Measurements from ENCODE around the gene EEF1AKMT4. TPM values are rescaled to one million over a fixed set of nuclear protein-coding genes. Genes with fewer than 3 reads are reported as not detected.

Gene EEF1AKMT4
- total RNA-seq (2021; fragmentation: NEBNext Ultra II Directional; extraction: Animal tissue kit (Norgen Biotek cat#: 25700)) = 1 to 10 TPM; 3.3 to 4.8 (median 3.7) TPM
- long read RNA-seq, transcript EEF1AKMT4-201 (3 exons, 1,823 nt) = major isoform, 19 of 19 reads
- long read RNA-seq, partial matches to known transcripts = 0 of 19 reads
- long read RNA-seq, other reads (novel, unspliced or antisense) = 0 of 19 reads

DNA sequence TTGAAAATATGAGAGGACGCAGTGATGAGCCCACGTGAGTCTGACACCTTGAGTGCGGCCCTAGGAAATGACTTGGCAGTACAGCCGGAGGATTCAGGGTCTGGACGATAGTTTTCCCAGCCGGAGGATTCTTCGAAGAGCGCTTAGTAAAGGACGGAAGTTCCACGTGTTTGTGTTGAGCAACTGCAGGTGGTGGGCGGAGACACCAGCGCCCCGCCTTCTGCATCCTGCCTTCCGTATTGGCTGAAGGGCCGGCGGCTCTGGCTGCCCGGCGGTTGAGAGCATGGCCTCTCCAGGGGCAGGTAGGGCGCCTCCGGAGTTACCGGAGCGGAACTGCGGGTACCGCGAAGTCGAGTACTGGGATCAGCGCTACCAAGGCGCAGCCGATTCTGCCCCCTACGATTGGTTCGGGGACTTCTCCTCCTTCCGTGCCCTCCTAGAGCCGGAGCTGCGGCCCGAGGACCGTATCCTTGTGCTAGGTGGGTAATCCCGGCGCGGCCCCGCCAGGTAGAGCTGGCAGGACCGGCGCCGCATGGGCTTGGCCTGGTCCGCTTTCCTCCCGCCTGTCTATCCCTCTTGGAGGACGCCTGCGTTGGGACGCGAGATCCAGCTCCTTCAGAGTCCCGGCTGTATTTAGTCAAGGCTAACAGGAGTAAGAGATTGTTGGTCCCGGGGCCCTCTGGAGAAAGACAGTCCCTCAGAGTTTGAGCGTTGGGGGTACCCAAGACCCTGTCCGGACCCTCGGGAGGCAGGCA is at the start of gene EEF1AKMT4:
Gene EEF1AKMT4 (plus strand): TSS at position 261 of the 755 bp plus-strand sequence. CDS start 23 bp downstream, at position 284.
- TF ChIP-seq, protein P1, sequence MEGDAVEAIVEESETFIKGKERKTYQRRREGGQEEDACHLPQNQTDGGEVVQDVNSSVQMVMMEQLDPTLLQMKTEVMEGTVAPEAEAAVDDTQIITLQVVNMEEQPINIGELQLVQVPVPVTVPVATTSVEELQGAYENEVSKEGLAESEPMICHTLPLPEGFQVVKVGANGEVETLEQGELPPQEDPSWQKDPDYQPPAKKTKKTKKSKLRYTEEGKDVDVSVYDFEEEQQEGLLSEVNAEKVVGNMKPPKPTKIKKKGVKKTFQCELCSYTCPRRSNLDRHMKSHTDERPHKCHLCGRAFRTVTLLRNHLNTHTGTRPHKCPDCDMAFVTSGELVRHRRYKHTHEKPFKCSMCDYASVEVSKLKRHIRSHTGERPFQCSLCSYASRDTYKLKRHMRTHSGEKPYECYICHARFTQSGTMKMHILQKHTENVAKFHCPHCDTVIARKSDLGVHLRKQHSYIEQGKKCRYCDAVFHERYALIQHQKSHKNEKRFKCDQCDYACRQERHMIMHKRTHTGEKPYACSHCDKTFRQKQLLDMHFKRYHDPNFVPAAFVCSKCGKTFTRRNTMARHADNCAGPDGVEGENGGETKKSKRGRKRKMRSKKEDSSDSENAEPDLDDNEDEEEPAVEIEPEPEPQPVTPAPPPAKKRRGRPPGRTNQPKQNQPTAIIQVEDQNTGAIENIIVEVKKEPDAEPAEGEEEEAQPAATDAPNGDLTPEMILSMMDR (IDR thresholded peaks at IDR 0.05) = peak; percentile 54
- Mint-ChIP-seq H3K4me1 (ENCODE audit: low read depth) (no peaks in the 10 kb centered on the region; the same call in 1 of the 2 replicates), H3K36me3 (ENCODE audit: low read depth) (peaks cover 6% of the 10 kb centered on the region; the same call in 1 of the 2 replicates), H3K27me3 (ENCODE audit: insufficient read depth) (no peaks in the 10 kb centered on the region; the same call in 1 of the 2 replicates), H3K27ac (peak within 1 kb of the TSS; percentile 98), H3K4me3 (peak within 1 kb of the TSS; percentile 94), H3K9me3 (no peaks in the 10 kb centered on the region)
- peak; percentile 99 for DNase-seq

DNA sequence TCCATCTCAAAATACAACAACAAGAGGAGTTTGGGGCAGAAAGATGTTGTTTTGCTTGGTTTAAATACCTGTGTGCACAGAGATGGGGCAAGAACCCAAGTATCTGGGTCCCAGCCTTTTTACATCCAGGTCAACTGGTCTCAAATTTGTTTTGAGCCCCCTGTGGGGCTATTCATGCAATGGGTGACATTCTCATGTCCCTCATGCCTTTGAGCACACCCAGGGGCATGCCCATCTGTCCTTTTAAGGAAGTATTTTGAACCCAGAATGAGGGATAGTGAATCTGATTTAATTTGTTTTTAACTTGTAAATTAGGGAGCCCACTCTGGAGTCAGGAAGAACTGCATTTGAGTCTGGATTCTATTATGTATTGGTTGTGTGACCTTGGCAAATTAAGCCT is 48.6 kb upstream of the EEF1AKMT4 start:
- Mint-ChIP-seq H3K27me3 (ENCODE audit: insufficient read depth) (peaks cover 7% of the 10 kb centered on the region), H3K4me3 (no peak overlapping the region), H3K27ac (no peak overlapping the region), H3K4me1 (ENCODE audit: low read depth) (no peaks in the 10 kb centered on the region), H3K36me3 (ENCODE audit: low read depth) (no peaks in the 10 kb centered on the region), H3K9me3 (no peaks in the 10 kb centered on the region)
- no peak for DNase-seq
- TF ChIP-seq, protein P1 (IDR thresholded peaks at IDR 0.05) = no peak

DNA sequence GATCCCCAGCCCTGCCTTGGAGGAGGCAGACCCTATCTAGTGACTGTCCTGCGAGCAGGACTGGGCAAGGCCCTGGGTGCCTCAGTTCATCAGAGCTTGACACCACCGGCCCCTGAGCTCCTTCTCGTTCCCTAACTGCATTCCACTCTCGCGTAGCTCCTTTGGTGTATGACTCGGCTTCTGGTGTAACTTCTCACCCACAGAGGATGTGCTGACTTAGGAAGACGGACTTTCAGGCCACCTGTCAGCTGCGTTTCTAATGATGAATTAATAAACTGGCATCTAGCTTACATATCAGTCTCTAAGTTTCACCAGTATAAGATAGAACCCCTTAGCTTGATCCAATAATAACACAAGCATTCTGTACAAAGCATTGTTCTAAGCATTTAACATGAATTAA is 45.9 kb upstream of the EEF1AKMT4 start:
- Mint-ChIP-seq H3K36me3 (ENCODE audit: low read depth) (no peaks in the 10 kb centered on the region), H3K4me3 (no peak overlapping the region), H3K4me1 (ENCODE audit: low read depth) (no peaks in the 10 kb centered on the region), H3K27ac (no peak overlapping the region), H3K27me3 (ENCODE audit: insufficient read depth) (peaks cover 18% of the 10 kb centered on the region), H3K9me3 (no peaks in the 10 kb centered on the region)
- TF ChIP-seq, protein P1 (IDR thresholded peaks at IDR 0.05) = no peak
- no peak for DNase-seq

DNA sequence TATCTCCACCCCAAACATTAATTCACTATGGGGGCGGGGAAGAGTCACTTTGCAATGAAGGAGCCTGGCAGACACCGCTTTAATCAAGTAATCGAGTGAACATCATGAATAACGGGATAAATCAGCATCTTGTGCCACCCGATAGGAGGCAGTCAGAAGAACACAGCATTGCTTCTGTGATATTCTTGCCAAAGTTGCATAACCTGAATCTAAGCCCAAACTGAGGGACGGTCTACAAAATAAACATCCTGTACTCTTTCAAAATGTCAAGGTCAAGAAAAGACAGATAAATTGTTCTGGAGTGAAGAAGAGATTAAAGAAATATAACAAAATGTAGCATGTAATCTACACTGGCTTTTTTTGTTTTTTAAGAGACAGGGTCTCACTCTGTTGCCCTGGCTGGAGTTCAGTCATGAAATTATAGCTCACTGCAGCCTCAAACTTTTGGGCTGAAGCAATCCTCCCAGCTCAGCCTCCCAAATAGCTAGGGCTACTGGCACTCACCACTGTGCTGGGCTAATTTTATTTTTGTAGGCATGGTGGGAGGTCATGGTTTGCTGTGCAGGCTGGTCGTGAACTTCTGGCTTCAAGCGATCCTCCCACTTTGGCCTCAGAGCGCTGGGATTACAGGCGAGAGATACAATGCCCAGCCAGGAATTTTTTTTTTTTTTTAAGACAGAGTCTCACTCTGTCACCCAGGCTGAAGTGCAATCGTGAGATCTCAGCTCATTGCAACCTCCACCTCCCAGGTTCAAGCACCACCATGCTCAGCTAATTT is 40.1 kb upstream of the EEF1AKMT4 start:
- Mint-ChIP-seq H3K4me1 (ENCODE audit: low read depth) (0 out of 2 replicates have a peak, but pooled peaks cover 6% of the 10 kb centered on the region), H3K4me3 (no peak overlapping the region), H3K9me3 (no peaks in the 10 kb centered on the region), H3K27ac (no peak overlapping the region), H3K36me3 (ENCODE audit: low read depth) (no peaks in the 10 kb centered on the region), H3K27me3 (ENCODE audit: insufficient read depth) (peaks cover 16% of the 10 kb centered on the region)
- TF ChIP-seq, protein P1 (IDR thresholded peaks at IDR 0.05) = no peak
- no peak for DNase-seq

DNA sequence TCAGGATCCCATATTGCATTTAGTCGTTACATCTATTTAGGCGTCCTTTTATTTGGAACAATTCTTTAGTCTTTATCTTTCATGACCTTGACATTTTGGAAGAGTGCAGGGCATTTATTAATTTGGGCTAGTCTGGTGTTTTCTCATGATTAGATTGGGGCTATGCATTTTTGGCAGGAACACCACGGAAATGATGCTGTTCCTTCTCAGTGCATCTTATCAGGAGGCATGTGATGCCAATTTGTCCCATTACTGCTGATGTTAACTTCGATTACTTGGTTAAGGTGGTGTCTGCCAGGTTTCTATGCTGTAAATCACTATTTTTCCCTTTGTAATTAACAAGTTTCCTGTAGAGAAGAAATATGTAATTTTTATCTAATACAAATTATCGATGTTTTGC is 38.2 kb upstream of the EEF1AKMT4 start:
- TF ChIP-seq, protein P1 (IDR thresholded peaks at IDR 0.05) = no peak
- Mint-ChIP-seq H3K4me1 (ENCODE audit: low read depth) (0 out of 2 replicates have a peak, but pooled peaks cover 6% of the 10 kb centered on the region), H3K27ac (no peak overlapping the region), H3K4me3 (no peak overlapping the region), H3K36me3 (ENCODE audit: low read depth) (no peaks in the 10 kb centered on the region), H3K27me3 (ENCODE audit: insufficient read depth) (peaks cover 16% of the 10 kb centered on the region), H3K9me3 (no peaks in the 10 kb centered on the region)
- no peak for DNase-seq

Measured in HFFc6 (cell line).